HL-60 (cell line): Measurements from ENCODE around the gene OR2T34.
"Not testable (repeated sequence)": the region's sequence is repeated elsewhere in the genome, so short reads cannot be mapped to it uniquely, and the experiment has no call there.

ENCODE experiments used
- DNase-seq, 2 experiments: peaks; one replicate each; pipeline ENCODE4 v3.0.0-alpha.2; 2010 to 2020; ENCODE audit warnings: low read depth in 1 of 2, low spot score in 1 of 2
- H3K27ac ChIP-seq: fragments of 250-450 bp; sonication (Bioruptor Pico); replicated peaks from 2 replicates; pipeline ENCODE4 v1.5.1; 2020; ENCODE audit warnings: mild to moderate bottlenecking, moderate library complexity
- H3K27me3 ChIP-seq: fragments of 250-450 bp; sonication (Bioruptor Pico); 2 replicates; pipeline ENCODE4 v1.5.1; 2021; ENCODE audit warnings: mild to moderate bottlenecking, moderate library complexity; ENCODE audit not compliant: insufficient read depth, poor library complexity, severe bottlenecking
- H3K4me3 ChIP-seq: replicated peaks from 2 replicates; pipeline ENCODE4 v1.5.1; 2011; ENCODE audit warnings: mild to moderate bottlenecking, control low read depth, low read length; ENCODE audit not compliant: insufficient read depth
- CTCF ChIP-seq: IDR thresholded peaks from one replicate; pipeline ENCODE4 v1.5.1; 2011; ENCODE audit warnings: low read length, control low read depth, inconsistent platforms; ENCODE audit not compliant: insufficient read depth
- GABPA ChIP-seq: IDR thresholded peaks from 2 replicates; pipeline ENCODE4 v1.6.1; 2012; ENCODE audit warnings: low read depth
- POLR2AphosphoS5 ChIP-seq: IDR thresholded peaks from 2 replicates; pipeline ENCODE4 v1.6.1; 2012; ENCODE audit warnings: low read depth
- REST ChIP-seq: IDR thresholded peaks from 2 replicates; pipeline ENCODE4 v1.6.1; 2012; ENCODE audit warnings: low read depth; ENCODE audit not compliant: insufficient replicate concordance
- SPI1 ChIP-seq: IDR thresholded peaks from 2 replicates; pipeline ENCODE4 v1.6.1; 2012; ENCODE audit warnings: low read depth, mild to moderate bottlenecking, borderline replicate concordance
- long read RNA-seq: library from polyadenylated mRNA; unstranded; transcript quantifications from one replicate; pipeline ENCODE4 v2.0.0, GENCODE V29; 2020

The OR2T34 gene
- long read RNA-seq = 0 reads

- not testable (repeated sequence) for H3K27ac ChIP-seq, DNase-seq, H3K27me3 ChIP-seq, H3K4me3 ChIP-seq
These were observed at the start of gene OR2T34 for GRCh38 chr1:248574657-248575056. Gene OR2T34 (minus strand): TSS chr1:248574757. CDS start chr1:248574757, 0 bp downstream.

- Histone ChIP-seq H3K4me3 (no peak overlapping the region), H3K27me3 (no peaks in the 10 kb centered on the region), H3K27ac (no peak overlapping the region)
- no peak for TF ChIP-seq SPI1
- peak; percentile 36 for TF ChIP-seq CTCF
- DNase-seq = peak; percentile 35 to 45
These were observed 48.0 kb upstream of the OR2T34 start for GRCh38 chr1:248622570-248623001.

DNA sequence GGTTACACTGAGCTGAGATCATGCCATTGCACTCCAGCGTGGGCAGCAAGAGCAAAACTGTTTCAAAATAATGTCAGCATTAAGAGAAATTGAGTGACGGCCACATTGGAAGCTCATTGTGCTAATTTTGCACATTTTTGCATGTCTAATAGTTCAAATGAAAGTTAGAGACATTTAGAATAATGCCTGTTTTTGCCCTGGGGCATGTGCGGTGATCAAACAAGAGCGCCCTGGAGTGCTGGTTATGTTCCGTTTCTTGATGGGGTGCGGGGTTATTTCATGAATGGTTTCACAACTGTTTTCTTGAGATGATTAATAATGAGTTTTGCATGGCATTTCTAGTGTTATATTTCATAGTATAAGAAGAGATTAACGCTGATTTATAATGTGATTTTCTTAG lies 47.2 kb upstream of the OR2T34 start:
- no peak overlapping the region for H3K4me3 ChIP-seq
- H3K27ac ChIP-seq = no peak overlapping the region
- H3K27me3 ChIP-seq = no peaks in the 10 kb centered on the region
- TF ChIP-seq GABPA (no peak), POLR2AphosphoS5 (no peak), SPI1 (no peak), CTCF (no peak), REST (no peak)
- DNase-seq = no peak

DNA sequence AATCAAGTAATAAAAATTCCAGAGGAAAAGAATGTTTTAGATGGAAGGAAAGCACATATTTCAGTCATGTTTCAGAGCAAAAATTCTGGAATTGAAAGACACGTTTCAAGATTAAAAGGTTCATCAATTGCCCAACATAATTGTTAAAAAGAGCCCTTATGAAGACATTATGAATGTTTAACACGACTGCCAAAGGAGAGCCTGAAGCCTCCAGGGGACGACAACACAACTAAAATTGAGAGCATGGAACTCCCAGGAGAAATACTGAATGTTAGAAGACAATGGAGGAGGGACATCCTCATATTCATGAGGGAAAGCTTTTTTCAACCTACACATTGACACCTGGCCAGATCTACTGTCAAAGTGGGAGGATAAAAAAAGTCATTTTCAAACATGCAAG lies 44.3 kb upstream of the OR2T34 start:
- Histone ChIP-seq H3K27ac (no peak overlapping the region), H3K27me3 (no peaks in the 10 kb centered on the region), H3K4me3 (no peak overlapping the region)
- TF ChIP-seq SPI1 (no peak), REST (no peak), GABPA (no peak), POLR2AphosphoS5 (no peak), CTCF (peak; percentile 78)
- DNase-seq = peak in 1 of 2 experiments; percentile 75
